Measurements from ENCODE around the gene MTSS2.

Gene MTSS2

GRCh38 chr16:70729292-70729691, 43.4 kb upstream of the MTSS2 start:
- no peak for TF ChIP-seq CTCF (IDR thresholded peaks at IDR 0.05; ENCODE audit: low read depth, low read length)
- no peaks in the 10 kb centered on the region for H3K9me3 ChIP-seq
- H3K4me1 ChIP-seq = peaks cover 13% of the 10 kb centered on the region
- no peak overlapping the region for H3K4me3 ChIP-seq (ENCODE audit: low read depth, low read length)
- H3K27me3 ChIP-seq = no peaks in the 10 kb centered on the region
- no peaks in the 10 kb centered on the region for H3K36me3 ChIP-seq
- DNase-seq = no peak

DNA sequence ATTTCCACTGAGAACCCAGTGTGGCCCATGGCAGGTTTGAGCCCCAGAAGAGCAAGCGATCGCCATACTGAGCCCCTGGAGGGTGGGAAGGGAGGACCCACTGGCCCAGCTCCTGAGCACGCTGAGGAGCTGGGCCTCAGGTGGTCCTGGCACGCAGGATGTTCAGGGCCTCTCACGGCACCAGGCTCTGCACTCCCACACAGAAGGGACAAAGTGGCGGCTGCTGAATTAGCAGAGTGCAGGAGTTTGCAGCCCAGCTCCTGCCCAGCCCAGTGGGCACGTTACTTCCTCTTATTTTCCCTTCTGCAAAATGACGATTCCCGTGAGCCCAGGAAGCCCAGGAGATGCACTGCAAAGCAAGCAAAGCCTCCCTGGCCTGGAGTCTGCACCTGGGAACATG, 42.3 kb upstream of the MTSS2 start:
- TF ChIP-seq CTCF (IDR thresholded peaks at IDR 0.05; ENCODE audit: low read depth, low read length) = no peak
- no peak overlapping the region for H3K4me3 ChIP-seq (ENCODE audit: low read depth, low read length)
- peaks cover 13% of the 10 kb centered on the region for H3K4me1 ChIP-seq
- H3K27me3 ChIP-seq = no peaks in the 10 kb centered on the region
- no peak for DNase-seq
- no peaks in the 10 kb centered on the region for H3K9me3 ChIP-seq
- no peaks in the 10 kb centered on the region for H3K36me3 ChIP-seq

DNA sequence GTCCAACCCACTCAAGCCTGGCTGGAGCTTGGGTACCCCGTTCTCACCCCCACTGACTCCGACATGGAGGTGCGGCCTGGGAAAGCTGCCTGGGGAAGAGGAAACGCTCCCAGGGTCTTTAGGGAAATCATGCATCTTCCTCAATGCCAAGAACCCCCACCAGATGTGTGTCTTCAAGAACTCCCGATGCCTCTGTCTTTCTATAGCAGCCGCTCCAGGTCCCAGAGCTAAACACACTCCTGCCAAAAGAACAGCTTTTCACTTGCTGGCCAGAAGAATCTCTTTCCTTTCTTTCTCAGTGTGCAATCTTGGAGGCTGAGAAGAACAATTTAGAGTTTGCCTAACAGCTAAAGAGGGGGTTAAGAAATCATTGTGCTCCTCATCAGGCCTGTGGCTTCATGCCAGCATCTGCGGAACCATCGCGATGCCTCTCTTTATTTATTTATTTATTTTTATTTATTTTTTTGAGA, 41.1 kb upstream of the MTSS2 start:
- Histone ChIP-seq H3K4me1 (peaks cover 13% of the 10 kb centered on the region), H3K27me3 (no peaks in the 10 kb centered on the region), H3K4me3 (ENCODE audit: low read depth, low read length) (no peak overlapping the region), H3K9me3 (no peaks in the 10 kb centered on the region), H3K36me3 (no peaks in the 10 kb centered on the region)
- DNase-seq = no peak
- TF ChIP-seq CTCF (IDR thresholded peaks at IDR 0.05; ENCODE audit: low read depth, low read length) = no peak

GRCh38 chr16:70725912-70726828, 40.3 kb upstream of the MTSS2 start:
- Histone ChIP-seq H3K4me1 (peaks cover 13% of the 10 kb centered on the region), H3K9me3 (no peaks in the 10 kb centered on the region), H3K4me3 (ENCODE audit: low read depth, low read length) (no peak overlapping the region), H3K27me3 (no peaks in the 10 kb centered on the region), H3K36me3 (no peaks in the 10 kb centered on the region)
- peak; percentile 48 for DNase-seq
- no peak for TF ChIP-seq CTCF (IDR thresholded peaks at IDR 0.05; ENCODE audit: low read depth, low read length)

DNA sequence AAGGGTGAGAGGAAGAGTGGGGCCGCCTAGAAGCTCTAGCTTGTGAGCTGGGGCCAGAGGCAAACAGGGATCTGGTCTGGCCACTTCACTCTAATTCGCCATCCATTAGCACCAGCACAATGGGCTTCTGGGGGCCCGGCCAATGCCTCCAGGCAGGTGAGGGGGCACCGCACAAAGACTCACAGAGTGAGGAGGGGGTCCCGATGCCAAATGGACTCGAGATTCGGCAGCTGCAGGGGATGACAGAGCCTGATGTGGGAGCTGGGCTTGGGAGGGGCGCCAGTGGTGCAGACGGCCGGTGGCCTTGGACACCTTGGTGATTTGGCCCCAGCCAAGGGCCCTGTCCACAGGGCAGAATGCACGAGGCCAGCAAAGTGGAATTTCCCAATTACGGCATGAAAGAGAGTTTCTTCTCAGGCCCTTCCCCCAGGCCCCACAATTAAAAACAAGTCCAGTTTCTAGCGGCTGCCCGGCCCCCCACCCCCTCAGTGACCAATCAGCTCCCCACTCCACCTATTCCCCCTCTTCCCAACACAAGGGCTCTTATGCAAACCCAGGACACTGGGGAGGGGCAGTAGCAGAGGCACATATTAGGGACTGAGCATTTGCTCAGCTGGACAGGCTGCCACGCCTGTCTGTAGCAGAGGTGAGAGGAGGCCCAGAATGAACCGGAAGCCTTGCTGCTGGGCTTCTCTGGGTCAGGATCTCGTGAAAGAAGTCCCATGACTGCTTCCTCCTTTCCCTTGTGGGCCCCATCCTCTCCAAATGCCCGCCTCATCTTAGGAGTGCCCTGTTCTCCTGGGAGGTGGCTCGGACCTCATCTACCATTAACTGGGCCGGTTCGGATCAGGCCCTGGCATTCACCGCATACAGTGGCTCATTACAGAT, 39.4 kb upstream of the MTSS2 start:
- no peak for DNase-seq
- Histone ChIP-seq H3K4me1 (peaks cover 13% of the 10 kb centered on the region), H3K27me3 (no peaks in the 10 kb centered on the region), H3K9me3 (no peaks in the 10 kb centered on the region), H3K4me3 (ENCODE audit: low read depth, low read length) (no peak overlapping the region), H3K36me3 (no peaks in the 10 kb centered on the region; the same call in 1 of the 2 replicates)
- no peak for TF ChIP-seq CTCF (IDR thresholded peaks at IDR 0.05; ENCODE audit: low read depth, low read length)

Data from BE2C (cell line).